Measurements from ENCODE around the gene GAB1. TPM values are rescaled to one million over a fixed set of nuclear protein-coding genes. Genes with fewer than 3 reads are reported as not detected.

GAB1 gene
- total RNA-seq, 2 donors from 2014 or later, result 0.32 to 0.48 TPM

DNA sequence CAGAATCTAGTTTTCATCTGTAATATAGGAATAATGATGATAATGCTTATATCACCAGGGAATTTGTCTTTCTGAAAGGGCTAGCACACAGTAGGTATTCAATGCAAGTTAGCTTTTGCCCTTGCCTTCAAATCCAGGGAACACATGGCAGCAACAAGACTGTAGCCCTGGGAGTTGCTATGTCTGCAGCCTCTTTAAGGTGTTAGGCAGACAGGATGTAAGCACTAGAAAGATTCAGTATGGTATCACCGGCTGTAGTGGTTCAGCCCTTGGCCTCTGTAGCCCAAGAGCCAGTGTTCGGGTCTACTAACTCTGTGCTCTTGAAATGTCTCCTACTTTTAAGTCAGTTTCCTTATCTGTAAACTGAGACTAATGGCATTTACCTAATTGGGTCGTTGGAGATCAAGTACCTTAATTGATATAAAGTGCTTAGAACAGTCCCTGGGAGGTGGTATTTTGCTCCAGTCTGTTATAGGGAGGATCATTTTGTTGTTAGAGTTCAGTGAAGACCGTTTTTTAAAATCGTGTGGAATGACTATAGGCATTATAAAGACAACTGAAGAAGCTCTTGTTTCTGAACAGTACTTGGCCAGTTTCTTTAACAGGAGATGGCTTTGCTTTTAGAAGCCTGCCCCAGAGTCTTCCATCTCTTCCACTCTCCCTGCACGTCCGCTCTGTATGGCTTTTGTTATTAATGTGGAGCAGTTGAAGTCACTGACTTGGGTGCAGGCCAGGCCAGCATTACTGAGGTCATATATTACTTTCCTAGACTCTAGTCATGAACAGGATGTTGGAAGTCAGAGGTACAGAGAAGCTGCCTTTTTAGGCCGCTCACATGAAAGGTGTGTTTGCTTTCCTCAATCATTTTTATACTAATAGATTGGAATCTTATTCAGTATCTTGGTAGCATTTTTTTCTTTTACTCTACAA, 44.8 kb downstream of the GAB1 start:
- Mint-ChIP-seq H3K4me3 (no peak overlapping the region), H3K4me1 (no peaks in the 10 kb centered on the region), H3K27ac (peak overlapping the region; percentile 69), H3K36me3 (ENCODE audit: low read depth) (no peaks in the 10 kb centered on the region), H3K27me3 (peaks cover 6% of the 10 kb centered on the region), H3K9me3 (no peaks in the 10 kb centered on the region)
- ATAC-seq (replicated peaks), result no peak

DNA sequence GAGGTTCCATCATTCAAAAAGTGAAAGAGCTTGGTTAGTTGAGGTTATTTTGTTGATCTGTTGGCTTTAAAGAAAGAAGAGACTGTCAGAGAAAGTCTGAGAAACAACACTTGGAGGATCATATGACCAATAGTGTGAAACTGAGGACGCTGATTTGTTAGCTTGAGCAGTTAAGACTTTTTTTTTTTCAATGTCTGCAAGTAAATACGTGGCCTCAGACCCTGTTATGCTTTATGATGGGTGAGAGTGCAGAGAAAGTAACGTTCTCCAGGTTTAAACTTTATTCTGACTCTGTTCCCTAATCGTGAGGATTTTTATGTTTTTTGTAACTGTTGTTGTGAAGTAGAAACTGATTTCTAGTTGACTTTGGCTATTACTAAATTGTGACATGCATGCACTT, 45.9 kb downstream of the GAB1 start:
- H3K4me3 Mint-ChIP-seq, result no peak overlapping the region
- no peaks in the 10 kb centered on the region for H3K36me3 Mint-ChIP-seq (ENCODE audit: low read depth)
- no peak for ATAC-seq (replicated peaks)
- H3K9me3 Mint-ChIP-seq, result no peaks in the 10 kb centered on the region
- H3K4me1 Mint-ChIP-seq, result no peaks in the 10 kb centered on the region
- peaks cover 12% of the 10 kb centered on the region for H3K27me3 Mint-ChIP-seq
- H3K27ac Mint-ChIP-seq, result no peak overlapping the region

DNA sequence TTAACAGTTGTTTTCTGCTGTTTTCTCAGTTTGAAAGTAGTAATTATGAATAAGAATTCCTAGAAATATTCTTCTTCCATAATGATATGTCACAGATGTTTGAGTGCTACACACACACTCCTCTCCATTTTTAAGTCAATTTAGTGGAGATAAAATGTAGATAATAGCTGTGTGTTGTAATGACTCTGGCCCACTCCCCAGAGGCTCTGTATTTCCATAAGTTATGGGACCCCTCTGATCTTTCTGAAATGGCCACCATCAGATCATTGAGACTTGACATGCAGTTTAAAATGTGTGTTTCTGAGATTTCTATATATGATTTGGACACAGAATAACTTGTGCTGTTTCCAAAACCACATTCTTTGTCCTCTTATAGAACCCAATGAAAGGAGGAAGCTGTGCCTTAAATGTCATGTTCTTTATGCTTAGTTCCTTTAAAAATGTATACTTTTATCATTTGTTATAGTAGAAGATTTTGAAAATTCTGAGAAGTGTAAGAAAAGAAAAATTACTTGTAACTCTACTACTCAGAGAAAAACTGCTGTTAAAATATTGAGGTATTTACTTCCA, 46.4 kb downstream of the GAB1 start:
- Mint-ChIP-seq H3K4me1 (no peaks in the 10 kb centered on the region), H3K4me3 (no peak overlapping the region), H3K9me3 (no peaks in the 10 kb centered on the region), H3K27me3 (peaks cover 17% of the 10 kb centered on the region), H3K36me3 (ENCODE audit: low read depth) (no peaks in the 10 kb centered on the region), H3K27ac (no peak overlapping the region)
- no peak for ATAC-seq (replicated peaks)

DNA sequence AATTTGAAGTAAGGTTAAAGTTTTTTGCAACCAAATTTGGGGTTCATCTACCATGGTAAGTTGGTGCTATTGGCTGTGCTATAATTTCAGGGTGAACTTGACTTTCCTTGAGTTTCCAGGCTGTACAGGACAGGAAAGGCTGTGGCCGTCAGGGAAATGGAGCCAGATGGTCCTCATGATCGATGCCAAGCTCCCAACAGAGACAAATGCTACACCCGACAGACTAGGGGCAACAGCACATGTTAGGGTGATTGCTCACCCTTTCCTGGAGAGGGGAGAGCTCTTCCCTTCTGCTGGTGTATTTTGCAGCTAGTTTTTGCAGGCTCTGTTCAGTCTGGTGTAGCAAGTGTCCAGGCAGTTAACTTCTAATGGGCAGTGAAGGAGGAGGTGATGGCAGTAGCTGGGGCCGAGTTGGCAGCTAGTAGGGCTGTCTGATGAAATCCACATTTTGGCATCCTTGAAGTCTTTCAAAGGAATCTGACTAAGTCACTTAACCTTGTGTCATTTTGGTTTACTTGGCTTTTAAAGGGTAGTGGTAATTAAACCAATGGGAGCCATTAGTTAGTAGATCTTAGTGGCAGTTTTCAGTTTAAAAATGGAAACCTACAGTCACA, 47.8 kb downstream of the GAB1 start:
- no peak overlapping the region for H3K4me3 Mint-ChIP-seq
- no peaks in the 10 kb centered on the region for H3K36me3 Mint-ChIP-seq (ENCODE audit: low read depth)
- no peaks in the 10 kb centered on the region for H3K9me3 Mint-ChIP-seq
- H3K4me1 Mint-ChIP-seq, result no peaks in the 10 kb centered on the region
- peaks cover 19% of the 10 kb centered on the region for H3K27me3 Mint-ChIP-seq
- no peak for ATAC-seq (replicated peaks)
- H3K27ac Mint-ChIP-seq, result no peak overlapping the region

DNA sequence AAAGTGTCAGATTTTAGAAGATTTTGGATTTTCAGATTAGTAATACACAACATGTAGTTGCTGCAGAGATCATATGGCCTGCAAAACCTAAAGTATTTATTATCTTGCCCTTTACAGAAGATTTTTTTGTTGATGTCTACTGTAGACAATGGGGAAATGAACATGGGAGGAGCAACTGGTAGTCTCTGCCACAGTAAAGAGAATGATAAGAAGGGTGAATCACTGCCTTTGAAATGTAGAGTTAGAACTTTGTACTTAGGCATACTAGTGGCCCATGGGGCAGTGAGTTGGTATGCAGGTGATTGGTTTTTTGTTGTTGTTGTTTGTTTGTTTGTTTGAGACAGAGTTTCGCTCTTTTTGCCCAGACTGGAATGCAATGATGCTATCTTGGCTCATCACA, 50.1 kb downstream of the GAB1 start:
- Mint-ChIP-seq H3K27me3 (peaks cover 24% of the 10 kb centered on the region), H3K4me3 (no peak overlapping the region), H3K9me3 (no peaks in the 10 kb centered on the region), H3K27ac (no peak overlapping the region), H3K4me1 (no peaks in the 10 kb centered on the region), H3K36me3 (ENCODE audit: low read depth) (no peaks in the 10 kb centered on the region)
- ATAC-seq (replicated peaks), result no peak

DNA sequence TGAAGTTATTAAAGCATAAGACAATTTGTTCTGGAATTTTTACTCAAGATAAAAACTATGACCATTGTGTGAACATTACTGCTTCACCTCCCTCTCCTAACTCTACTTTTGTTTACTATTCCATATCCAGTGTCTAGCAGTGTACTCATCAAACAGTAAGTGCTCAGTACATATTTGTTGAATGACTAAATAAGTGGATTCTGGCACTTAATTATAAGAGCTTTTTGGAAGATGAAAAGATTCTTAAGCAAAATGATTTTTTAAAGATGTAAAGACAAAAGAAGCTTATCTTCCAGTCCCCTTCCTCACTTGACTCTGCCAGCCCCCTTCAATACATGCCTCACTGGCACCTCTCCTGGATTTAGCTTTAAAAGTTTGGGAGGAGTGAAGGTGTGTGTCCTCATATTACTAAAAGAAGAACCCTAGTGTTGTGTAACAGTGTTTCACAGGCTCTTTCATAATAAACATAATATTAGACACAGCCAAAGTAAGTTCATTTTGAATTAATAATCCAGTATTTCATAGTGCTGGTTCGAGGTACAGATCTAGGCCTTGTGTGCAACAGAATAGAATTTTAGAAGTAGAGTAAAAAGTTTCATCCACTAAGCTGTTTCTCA, 53.0 kb downstream of the GAB1 start:
- Mint-ChIP-seq H3K4me1 (no peaks in the 10 kb centered on the region), H3K27ac (no peak overlapping the region), H3K9me3 (no peaks in the 10 kb centered on the region), H3K27me3 (peaks cover 26% of the 10 kb centered on the region), H3K36me3 (ENCODE audit: low read depth) (no peaks in the 10 kb centered on the region), H3K4me3 (no peak overlapping the region)
- no peak for ATAC-seq (replicated peaks)

DNA sequence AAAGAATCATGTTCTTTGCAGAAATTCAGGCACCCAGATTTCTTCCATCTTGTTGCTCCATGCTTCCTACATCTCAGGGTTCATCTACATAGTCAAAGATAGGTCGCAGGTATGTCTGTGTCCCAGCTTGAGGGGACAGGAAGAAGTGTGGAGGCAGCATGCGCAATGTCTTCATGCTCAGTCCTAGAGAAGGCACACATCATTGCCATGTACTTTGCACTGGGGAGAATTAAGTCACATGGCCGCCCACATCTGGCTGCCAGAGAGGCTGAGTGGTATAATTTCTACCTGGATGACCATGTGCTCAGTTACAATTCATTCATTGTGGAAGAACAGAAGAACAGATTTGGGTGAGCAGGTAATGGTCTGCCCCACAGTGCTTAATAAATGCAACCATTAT, 54.1 kb downstream of the GAB1 start:
- no peaks in the 10 kb centered on the region for H3K36me3 Mint-ChIP-seq (ENCODE audit: low read depth)

DNA sequence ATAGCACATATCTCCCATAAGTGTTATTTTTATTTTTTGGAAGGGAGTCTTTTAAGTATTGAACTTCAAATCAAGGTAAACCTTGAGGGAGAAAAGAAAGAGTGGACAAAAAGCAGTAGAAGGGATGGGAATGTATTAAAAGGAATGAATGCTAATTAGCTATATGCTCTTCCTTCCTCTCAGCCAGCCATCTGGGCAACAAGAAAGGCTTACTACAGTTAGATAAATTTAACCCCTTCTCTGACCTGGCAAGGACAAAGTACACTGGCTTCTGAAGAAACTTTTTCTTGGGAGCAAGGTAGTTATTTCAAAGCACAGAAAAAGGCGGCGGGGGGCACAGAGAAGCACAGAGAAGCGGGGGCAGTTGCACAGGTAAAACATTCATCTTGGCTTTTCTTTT, 54.6 kb downstream of the GAB1 start:
- Mint-ChIP-seq H3K4me1 (no peaks in the 10 kb centered on the region), H3K27ac (no peak overlapping the region), H3K4me3 (no peak overlapping the region), H3K27me3 (peaks cover 34% of the 10 kb centered on the region), H3K36me3 (ENCODE audit: low read depth) (no peaks in the 10 kb centered on the region), H3K9me3 (no peaks in the 10 kb centered on the region)
- ATAC-seq (replicated peaks), result no peak

More for the DNA sequence above, 54.1 kb downstream of the GAB1 start:
- no peak overlapping the region for H3K4me3 Mint-ChIP-seq
- no peak overlapping the region for H3K27ac Mint-ChIP-seq
- peaks cover 31% of the 10 kb centered on the region for H3K27me3 Mint-ChIP-seq
- ATAC-seq (replicated peaks), result no peak
- H3K9me3 Mint-ChIP-seq, result no peaks in the 10 kb centered on the region
- no peaks in the 10 kb centered on the region for H3K4me1 Mint-ChIP-seq

DNA sequence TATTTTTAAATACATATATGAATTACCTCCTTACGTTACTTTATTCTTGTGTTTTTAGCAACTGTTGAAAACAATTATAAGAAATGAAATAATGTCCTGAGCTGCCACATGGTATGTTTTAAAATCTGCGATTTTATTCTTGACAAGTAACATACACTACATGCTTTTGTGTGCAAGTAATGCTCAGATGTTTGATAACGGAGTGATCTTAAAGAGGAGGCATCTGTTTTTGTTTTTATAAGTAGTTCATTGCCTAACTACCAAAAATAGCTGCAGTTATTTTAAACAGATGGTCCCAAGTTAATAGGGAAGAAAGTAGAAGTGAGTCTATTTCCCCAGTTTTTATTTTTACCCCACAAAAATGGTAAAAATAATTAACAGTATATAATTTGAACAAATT, 55.2 kb downstream of the GAB1 start:
- no peak for ATAC-seq (replicated peaks)
- Mint-ChIP-seq H3K27me3 (peaks cover 37% of the 10 kb centered on the region), H3K27ac (no peak overlapping the region), H3K9me3 (no peaks in the 10 kb centered on the region), H3K36me3 (ENCODE audit: low read depth) (no peaks in the 10 kb centered on the region), H3K4me1 (no peaks in the 10 kb centered on the region), H3K4me3 (no peak overlapping the region)

DNA sequence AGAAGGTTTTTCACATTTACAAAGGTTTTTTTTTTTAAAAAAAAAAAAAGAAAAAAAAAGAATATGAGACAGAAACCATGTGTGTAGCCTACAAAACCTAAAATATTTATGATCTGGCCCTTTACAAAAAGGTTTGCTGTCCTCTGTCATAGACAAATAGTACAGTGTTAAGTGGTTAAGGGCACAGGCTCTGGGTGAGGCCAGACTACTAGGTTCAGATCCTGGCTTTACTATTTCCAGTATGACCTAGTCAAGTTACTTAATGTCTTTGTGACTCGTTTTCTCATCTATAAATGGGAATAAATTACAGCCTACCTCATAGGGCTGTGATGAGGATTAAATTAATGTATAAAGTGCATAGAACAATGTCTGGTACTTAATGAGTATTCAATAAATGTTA, 56.5 kb downstream of the GAB1 start:
- no peaks in the 10 kb centered on the region for H3K9me3 Mint-ChIP-seq
- peaks cover 35% of the 10 kb centered on the region for H3K27me3 Mint-ChIP-seq
- no peak overlapping the region for H3K4me3 Mint-ChIP-seq
- H3K4me1 Mint-ChIP-seq, result no peaks in the 10 kb centered on the region
- H3K27ac Mint-ChIP-seq, result no peak overlapping the region
- H3K36me3 Mint-ChIP-seq (ENCODE audit: low read depth), result no peaks in the 10 kb centered on the region
- no peak for ATAC-seq (replicated peaks)

DNA sequence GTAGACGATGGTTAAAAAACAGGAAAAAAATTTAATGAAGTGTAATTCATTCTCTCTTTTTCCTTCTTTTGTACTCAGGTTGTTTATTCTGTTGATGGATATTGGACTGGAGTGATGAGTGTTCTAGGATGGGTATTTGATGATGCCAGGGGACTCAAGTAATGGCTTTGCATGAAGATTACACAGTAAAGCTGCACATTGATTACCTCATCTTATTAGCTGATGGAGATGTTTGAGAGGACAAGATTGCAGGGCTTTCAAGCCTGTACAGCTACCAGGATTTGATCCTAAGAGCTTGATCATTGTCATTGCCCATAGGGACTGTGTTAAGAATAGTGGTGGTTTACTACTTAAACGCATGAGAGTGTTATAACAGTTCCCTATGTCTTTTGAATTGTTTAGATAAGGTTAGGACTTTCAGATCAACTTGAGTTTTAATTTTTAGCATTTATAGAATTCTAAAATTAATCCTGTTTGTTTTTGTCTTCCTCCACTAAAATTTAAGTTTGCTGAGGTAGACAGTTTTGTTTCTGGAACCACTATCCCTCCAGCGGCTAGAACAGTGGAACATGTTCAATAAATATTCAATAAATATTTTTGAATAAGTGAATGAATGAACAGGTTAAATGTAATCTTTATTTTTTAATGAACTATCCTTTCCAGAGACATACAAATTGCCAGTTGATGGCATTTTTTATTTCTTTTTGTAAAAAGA, 58.2 kb downstream of the GAB1 start:
- no peak overlapping the region for H3K4me3 Mint-ChIP-seq
- H3K4me1 Mint-ChIP-seq, result no peaks in the 10 kb centered on the region
- no peaks in the 10 kb centered on the region for H3K9me3 Mint-ChIP-seq
- H3K36me3 Mint-ChIP-seq (ENCODE audit: low read depth), result no peaks in the 10 kb centered on the region
- peaks cover 30% of the 10 kb centered on the region for H3K27me3 Mint-ChIP-seq
- ATAC-seq (replicated peaks), result no peak
- H3K27ac Mint-ChIP-seq, result no peak overlapping the region

DNA sequence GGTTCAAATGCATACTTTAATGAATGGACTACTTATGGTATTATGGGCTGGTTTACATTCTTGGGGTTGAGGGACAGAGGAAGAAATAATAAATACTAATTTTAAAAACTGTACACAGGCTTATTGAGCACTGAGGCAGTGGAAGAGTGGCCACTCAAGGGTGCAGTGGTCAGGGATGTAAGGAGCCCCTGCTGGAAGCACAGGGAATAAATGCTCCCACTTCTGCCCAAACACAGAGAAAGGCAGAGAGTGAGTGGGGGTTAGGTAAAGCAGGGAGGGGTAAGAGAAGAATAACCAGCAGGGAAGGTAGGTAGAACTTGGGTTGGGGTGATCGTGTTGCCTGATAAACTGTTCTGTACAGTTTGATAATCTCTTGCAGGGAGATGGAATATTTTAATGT, 60.0 kb downstream of the GAB1 start:
- Mint-ChIP-seq H3K9me3 (no peaks in the 10 kb centered on the region), H3K36me3 (ENCODE audit: low read depth) (no peaks in the 10 kb centered on the region), H3K4me1 (no peaks in the 10 kb centered on the region), H3K27ac (no peak overlapping the region), H3K4me3 (no peak overlapping the region), H3K27me3 (peaks cover 24% of the 10 kb centered on the region)
- ATAC-seq (replicated peaks), result no peak

DNA sequence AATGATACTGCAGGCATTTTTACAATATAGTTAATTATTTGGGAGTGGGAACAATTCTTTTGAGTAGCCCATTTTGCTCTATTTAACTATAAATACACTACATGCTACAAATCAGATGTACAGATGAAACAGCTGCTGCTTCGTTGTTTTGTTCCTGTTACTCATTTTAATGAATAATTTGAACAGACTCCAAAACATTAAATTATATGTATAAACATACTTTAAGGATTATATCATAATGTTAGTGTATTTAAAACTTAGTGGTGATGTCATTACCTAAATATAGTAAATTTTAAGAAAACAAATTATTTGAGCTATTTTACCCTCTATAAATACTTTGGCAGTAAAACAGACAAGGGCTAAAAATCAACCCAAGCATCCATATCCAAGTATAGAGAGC, 60.7 kb downstream of the GAB1 start:
- ATAC-seq (replicated peaks), result no peak
- Mint-ChIP-seq H3K27ac (no peak overlapping the region), H3K36me3 (ENCODE audit: low read depth) (no peaks in the 10 kb centered on the region), H3K9me3 (no peaks in the 10 kb centered on the region), H3K27me3 (peaks cover 24% of the 10 kb centered on the region), H3K4me3 (no peak overlapping the region), H3K4me1 (no peaks in the 10 kb centered on the region)

DNA sequence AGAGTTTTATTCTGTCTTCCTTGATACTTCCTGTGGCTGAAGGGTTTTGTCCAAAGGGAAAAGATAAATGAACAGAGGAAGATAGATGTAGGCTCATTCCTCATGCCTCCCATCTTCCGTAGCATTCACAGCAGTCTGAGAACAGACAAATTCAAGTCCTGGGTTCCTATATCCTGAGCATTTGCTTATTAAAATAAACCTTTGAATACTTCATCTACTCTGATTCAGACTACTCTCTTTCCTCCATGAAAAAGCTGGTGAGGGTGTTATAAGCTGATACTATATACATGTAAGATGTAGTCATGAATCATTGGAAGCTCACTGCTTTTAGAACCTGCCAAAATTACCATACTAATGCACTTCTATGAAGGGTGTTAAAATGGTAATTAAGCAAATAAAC, 61.2 kb downstream of the GAB1 start:
- no peaks in the 10 kb centered on the region for H3K36me3 Mint-ChIP-seq (ENCODE audit: low read depth)
- no peak overlapping the region for H3K4me3 Mint-ChIP-seq
- no peaks in the 10 kb centered on the region for H3K4me1 Mint-ChIP-seq
- ATAC-seq (replicated peaks), result no peak
- H3K27ac Mint-ChIP-seq, result no peak overlapping the region
- H3K27me3 Mint-ChIP-seq, result peaks cover 24% of the 10 kb centered on the region
- H3K9me3 Mint-ChIP-seq, result no peaks in the 10 kb centered on the region

Data from activated T-helper 17 cell treated with anti-CD3 and anti-CD28 coated beads, Interleukin-2, amount 50 U/mL, for 72 hours (primary cell).